Superior temporal gyrus (tissue), 1 donor: ENCODE data around the gene FASTK.
A peak's percentile ranks its signal among the peaks of the same experiment; 100 is the strongest.
"Not testable (repeated sequence)": the region's sequence is repeated elsewhere in the genome, so short reads cannot be mapped to it uniquely, and the experiment has no call there.

Experiments
- DNase-seq: peaks from one replicate; pipeline ENCODE4 v3.0.0-alpha.2; 2016; ENCODE audit errors: extremely low spot score

FASTK gene

DNA sequence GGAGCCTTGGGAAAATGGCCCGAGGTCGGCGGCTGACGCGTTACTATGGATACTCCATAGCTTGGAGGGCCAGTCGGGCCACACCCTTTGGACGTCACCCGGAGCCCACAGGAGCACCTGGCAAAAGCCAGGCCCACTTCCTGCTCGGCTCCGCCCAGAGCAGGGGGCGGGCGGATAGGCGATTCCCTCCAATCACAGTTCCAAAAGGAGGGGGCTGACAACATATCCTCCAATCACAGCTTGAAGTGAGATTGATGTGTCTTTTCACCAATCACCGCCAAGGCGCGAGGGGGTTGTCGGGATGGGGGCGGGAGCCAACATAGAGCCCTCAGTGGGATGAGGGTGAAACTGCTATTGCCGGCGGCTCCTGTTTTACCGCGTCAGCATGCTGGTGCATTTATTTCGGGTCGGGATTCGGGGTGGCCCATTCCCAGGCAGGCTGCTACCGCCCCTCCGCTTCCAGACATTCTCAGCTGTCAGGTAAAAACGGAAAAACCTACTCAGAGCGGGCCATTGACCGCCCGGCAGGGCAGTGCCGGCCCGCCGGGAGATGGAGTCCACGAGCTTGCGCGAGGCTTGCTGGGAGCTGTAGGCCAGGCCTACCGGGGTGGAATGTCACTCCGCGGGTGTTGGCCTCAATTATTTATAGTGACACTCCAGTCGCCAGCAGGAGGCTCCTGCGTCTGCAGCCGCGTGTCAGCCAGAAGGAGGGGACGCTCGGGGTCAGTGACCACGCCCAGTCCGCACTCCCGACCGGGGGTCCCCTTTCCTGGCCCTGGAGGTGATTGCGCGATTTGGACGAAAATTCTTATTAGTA, 52.3 kb downstream of the FASTK start, which contains the start of gene ABCB8:
TSS of gene ABCB8 (plus strand) at position 320 of the 817 bp plus-strand sequence. CDS start at position 386, 66 bp downstream.
- peak; percentile 98 for DNase-seq

DNA sequence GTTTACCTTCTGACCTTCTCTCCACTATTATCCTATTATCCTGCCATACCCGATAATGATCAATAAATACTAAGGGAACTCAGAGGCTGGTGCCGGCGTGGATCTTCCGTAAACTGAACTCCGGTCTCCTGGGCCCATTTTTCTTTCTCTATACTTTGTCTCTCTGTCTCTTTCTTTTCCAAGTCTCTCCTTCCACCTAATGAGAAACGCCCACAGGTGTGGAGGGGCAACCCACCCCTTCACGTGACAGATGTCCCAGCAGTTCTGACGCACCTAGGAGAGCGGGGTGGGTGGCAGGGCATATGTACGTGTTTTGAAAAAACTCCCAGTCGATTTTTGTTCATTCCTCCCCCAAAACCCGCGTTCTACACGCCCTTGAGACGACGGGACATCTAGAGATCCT, 52.9 kb downstream of the FASTK start:
- DNase-seq: not testable (repeated sequence)

DNA sequence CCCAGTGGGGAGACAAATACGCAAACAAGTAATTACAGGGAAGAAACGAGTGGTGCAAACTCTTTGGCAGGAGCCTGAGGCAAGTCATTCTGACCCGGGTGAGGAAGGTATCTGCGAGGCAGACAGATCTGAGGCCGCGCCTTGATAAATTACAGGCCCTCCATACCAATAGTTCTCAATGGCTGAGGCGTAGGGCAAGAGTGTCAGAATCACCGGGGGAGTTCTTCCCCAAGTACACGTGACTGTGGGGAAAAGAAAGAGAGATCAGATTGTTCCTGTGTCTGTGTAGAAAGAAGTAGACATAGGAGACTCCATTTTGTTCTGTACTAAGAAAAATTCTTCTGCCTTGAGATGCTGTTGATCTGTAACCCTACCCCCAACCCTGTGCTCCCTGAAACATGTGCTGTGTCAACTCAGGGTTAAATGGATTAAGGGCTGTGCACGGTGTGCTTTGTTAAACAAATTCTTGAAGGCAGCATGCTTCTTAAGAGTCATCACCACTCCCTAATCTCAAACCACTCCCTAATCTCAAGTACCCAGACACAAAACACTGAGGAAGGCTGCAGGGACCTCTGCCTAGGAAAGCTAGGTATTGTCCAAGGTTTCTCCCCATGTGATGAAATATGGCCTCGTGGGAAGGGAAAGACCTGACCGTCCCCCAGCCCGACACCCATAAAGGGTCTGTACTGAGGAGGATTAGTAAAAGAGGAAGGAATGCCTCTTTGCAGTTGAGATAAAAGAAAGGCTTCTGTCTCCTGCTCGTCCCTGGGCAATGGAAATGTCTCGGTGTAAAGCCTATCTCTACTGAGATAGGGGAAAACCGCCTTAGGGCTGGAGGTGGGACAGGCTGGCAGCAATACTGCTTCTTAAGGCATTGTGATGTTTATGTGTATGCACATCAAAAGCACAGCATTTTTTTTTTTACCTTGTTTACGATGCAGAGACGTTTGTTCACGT, 53.6 kb downstream of the FASTK start:
- DNase-seq: not testable (repeated sequence)
